Endodermal cell (in vitro differentiated cells): ENCODE measurements around the gene TRAF3IP3. TPM values are rescaled to one million over a fixed set of nuclear protein-coding genes. Genes with fewer than 3 reads are reported as not detected.

ENCODE experiments used
- DNase-seq: peaks from one replicate; pipeline ENCODE4 v3.0.0-alpha.2; 2017
- H3K27ac ChIP-seq: 2 replicates; pipeline ENCODE4 v1.5.1; 2013; ENCODE audit warnings: mild to moderate bottlenecking, low read depth, low read length, moderate library complexity
- H3K27me3 ChIP-seq: 2 replicates; pipeline ENCODE4 v1.6.1; 2013; ENCODE audit warnings: mild to moderate bottlenecking, low read length, moderate library complexity; ENCODE audit not compliant: insufficient read depth, control insufficient read depth, poor library complexity, severe bottlenecking
- H3K36me3 ChIP-seq: 2 replicates; pipeline ENCODE4 v1.7.0; 2013; ENCODE audit warnings: mild to moderate bottlenecking, low read length, moderate library complexity; ENCODE audit not compliant: control insufficient read depth, insufficient read depth
- H3K4me1 ChIP-seq: one replicate; pipeline ENCODE4 v1.7.0; 2013; ENCODE audit warnings: low read length; ENCODE audit not compliant: control insufficient read depth, insufficient read depth
- H3K4me3 ChIP-seq: 2 replicates; pipeline ENCODE4 v1.5.1; 2013; ENCODE audit warnings: mild to moderate bottlenecking, low read length, moderate library complexity
- H3K9ac ChIP-seq: 2 replicates; pipeline ENCODE4 v1.6.1; 2013; ENCODE audit warnings: mild to moderate bottlenecking, low read length, moderate library complexity; ENCODE audit not compliant: poor library complexity, severe bottlenecking; ENCODE audit errors: extremely low read depth
- H3K9me3 ChIP-seq: 2 replicates; pipeline ENCODE4 v1.6.1; 2013; ENCODE audit warnings: mild to moderate bottlenecking, low read length, moderate library complexity; ENCODE audit not compliant: control insufficient read depth
- H3K27ac Mint-ChIP-seq: 2 replicates; pipeline ENCODE4 v1.8.0; 2020; ENCODE audit warnings: mixed read lengths
- H3K27me3 Mint-ChIP-seq: 2 replicates; pipeline ENCODE4 v1.8.0; 2021; ENCODE audit warnings: mild to moderate bottlenecking, mixed read lengths; ENCODE audit not compliant: insufficient read depth
- H3K36me3 Mint-ChIP-seq: 2 replicates; pipeline ENCODE4 v1.8.0; 2020; ENCODE audit warnings: low read depth, mixed read lengths
- H3K4me1 Mint-ChIP-seq: 2 replicates; pipeline ENCODE4 v1.8.0; 2020; ENCODE audit warnings: mixed read lengths
- H3K4me3 Mint-ChIP-seq: 2 replicates; pipeline ENCODE4 v1.8.0; 2020; ENCODE audit warnings: mild to moderate bottlenecking, moderate library complexity, mixed read lengths
- H3K9me3 Mint-ChIP-seq: 2 replicates; pipeline ENCODE4 v1.8.0; 2020; ENCODE audit warnings: mild to moderate bottlenecking, mixed read lengths
- WGBS, 2 experiments: methylation state at CpG; one replicate each; pipeline versions ENCODE4 v1.1.5 to v1.1.7; 2013; ENCODE audit warnings: missing lambda C conversion rate in 2 of 2, mixed read lengths in 1 of 2; ENCODE audit not compliant: insufficient coverage in 1 of 2, insufficient read length in 1 of 2; 5-methylcytosine and 5-hydroxymethylcytosine counted together
- total RNA-seq, 2 donors: library from RNA; stranded (reverse); fragmentation: NEBNext Ultra II Directional in 1 of 2; extraction: Animal tissue kit (Norgen Biotek cat#: 25700) in 1 of 2; gene quantifications; 2 replicates in 1 of 2; 3 replicates in 1 of 2; pipeline ENCODE4 v1.2.1, GENCODE V29; 2021
- TF ChIP-seq, protein P1 (sequence below): fragments of 200-600 bp; sonication (generic); conservative IDR thresholded peaks from 2 replicates; pipeline ENCODE4 v1.5.0; 2021; ENCODE audit warnings: antibody characterized with exemption, mild to moderate bottlenecking

TRAF3IP3 gene
- total RNA-seq, 2 donors from 2014 or later, result not detected

DNA sequence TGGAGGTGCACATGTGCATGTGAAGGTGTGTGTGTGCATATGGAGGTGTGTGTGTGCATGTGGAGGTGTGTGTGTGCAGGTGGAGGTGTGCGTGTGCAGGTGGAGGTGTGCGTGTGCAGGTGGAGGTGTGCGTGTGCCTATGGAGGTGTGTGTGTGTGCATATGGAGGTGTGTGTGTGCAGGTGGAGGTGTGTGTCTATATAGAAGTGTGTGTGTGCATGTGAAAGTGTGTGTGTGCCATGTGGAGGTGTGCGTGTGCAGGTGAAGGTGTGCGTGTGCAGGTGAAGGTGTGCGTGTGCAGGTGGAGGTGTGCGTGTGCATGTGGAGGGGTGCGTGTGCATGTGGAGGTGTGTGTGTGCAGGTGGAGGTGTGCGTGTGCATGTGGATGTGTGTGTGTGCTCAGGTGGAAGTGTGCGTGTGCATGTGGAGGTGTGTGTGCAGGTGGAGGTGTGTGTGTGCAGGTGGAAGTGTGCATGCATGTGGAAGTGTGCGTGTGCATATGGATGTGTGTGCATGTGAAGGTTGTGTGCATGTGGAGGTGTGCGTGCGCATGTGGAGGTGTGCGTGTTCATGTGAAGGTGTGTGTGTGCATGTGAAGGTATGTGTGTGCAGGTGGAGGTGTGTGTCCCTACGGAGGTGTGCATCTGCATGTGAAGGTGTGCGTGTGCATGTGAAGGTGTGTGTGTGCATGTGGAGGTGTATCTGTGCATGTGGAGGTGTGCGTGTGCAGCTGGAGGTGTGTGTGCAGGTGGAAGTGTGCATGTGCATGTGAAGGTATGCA lies 15.0 kb downstream of the TRAF3IP3 start:
- no peak overlapping the region for H3K4me3 ChIP-seq
- no peaks in the 10 kb centered on the region for H3K36me3 ChIP-seq
- Mint-ChIP-seq H3K36me3 (no peaks in the 10 kb centered on the region), H3K27me3 (peaks cover 15% of the 10 kb centered on the region), H3K27ac (no peak overlapping the region), H3K9me3 (no peaks in the 10 kb centered on the region), H3K4me3 (no peak overlapping the region), H3K4me1 (peaks cover 4% of the 10 kb centered on the region)
- peaks cover 20% of the 10 kb centered on the region for H3K27me3 ChIP-seq
- WGBS, 2 experiments, result 87% methylated on average over 17 of the region's 17 CpGs; no CpG with 5 or more reads in 1 of the 2 experiments
- H3K27ac ChIP-seq, result no peak overlapping the region
- no peak for DNase-seq
- H3K4me1 ChIP-seq, result no peaks in the 10 kb centered on the region
- no peak overlapping the region for H3K9ac ChIP-seq
- TF ChIP-seq, protein P1, sequence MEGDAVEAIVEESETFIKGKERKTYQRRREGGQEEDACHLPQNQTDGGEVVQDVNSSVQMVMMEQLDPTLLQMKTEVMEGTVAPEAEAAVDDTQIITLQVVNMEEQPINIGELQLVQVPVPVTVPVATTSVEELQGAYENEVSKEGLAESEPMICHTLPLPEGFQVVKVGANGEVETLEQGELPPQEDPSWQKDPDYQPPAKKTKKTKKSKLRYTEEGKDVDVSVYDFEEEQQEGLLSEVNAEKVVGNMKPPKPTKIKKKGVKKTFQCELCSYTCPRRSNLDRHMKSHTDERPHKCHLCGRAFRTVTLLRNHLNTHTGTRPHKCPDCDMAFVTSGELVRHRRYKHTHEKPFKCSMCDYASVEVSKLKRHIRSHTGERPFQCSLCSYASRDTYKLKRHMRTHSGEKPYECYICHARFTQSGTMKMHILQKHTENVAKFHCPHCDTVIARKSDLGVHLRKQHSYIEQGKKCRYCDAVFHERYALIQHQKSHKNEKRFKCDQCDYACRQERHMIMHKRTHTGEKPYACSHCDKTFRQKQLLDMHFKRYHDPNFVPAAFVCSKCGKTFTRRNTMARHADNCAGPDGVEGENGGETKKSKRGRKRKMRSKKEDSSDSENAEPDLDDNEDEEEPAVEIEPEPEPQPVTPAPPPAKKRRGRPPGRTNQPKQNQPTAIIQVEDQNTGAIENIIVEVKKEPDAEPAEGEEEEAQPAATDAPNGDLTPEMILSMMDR, result no peak
- H3K9me3 ChIP-seq, result no peaks in the 10 kb centered on the region

DNA sequence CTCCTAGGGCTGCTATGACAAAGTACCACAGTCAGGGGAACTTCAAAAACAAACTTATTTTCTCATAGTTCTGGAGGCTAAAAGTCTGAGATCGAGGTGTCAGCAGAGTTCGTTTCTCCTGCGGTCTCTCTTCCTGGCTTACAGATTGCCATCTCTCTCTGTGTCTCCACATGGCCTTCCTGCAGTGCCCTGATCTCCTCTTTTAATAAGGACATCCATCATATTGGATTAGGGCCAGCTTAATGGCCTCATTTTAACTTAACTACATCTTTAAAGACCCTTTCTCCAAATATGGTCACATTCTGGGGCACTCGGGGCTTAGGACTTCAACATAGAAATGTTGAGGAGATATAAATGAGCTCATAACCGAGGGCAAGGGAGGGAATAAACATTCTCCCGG lies 16.3 kb downstream of the TRAF3IP3 start:
- Mint-ChIP-seq H3K27ac (no peak overlapping the region), H3K27me3 (peaks cover 15% of the 10 kb centered on the region), H3K4me3 (no peak overlapping the region), H3K9me3 (no peaks in the 10 kb centered on the region), H3K4me1 (peaks cover 4% of the 10 kb centered on the region), H3K36me3 (no peaks in the 10 kb centered on the region)
- Histone ChIP-seq H3K27ac (no peak overlapping the region), H3K9me3 (no peaks in the 10 kb centered on the region), H3K9ac (no peak overlapping the region), H3K4me3 (no peak overlapping the region), H3K27me3 (peaks cover 20% of the 10 kb centered on the region), H3K36me3 (no peaks in the 10 kb centered on the region), H3K4me1 (no peaks in the 10 kb centered on the region)
- TF ChIP-seq, protein P1, result no peak
- no peak for DNase-seq
- WGBS, 2 experiments, result 82 to 91% methylated on average over 5 to 6 of the region's 6 CpGs

DNA sequence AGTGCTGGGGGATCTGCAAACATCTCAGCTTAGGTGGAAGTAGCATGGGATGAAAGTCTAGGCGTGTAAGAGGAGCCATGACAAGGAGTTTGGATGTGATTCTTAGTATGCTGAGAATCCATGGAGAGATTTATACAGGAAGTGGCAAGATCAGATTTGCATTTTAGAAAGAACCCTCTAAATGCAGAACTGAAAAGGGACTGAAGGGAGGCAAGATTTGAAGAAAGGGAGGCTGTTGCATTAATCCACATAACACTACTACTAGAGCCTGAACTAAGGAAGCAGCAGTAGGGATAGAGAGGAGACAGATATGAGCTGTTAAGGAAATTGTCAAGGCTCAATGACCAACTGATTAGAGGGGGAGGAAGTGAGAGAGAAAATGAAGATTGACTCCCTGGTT lies 18.7 kb downstream of the TRAF3IP3 start:
- peaks cover 15% of the 10 kb centered on the region for H3K27me3 Mint-ChIP-seq
- no peak overlapping the region for H3K4me3 Mint-ChIP-seq

More for the DNA sequence above, 18.7 kb downstream of the TRAF3IP3 start:
- Histone ChIP-seq H3K4me3 (no peak overlapping the region), H3K9me3 (no peaks in the 10 kb centered on the region), H3K27me3 (peaks cover 20% of the 10 kb centered on the region), H3K9ac (no peak overlapping the region), H3K4me1 (no peaks in the 10 kb centered on the region), H3K36me3 (no peaks in the 10 kb centered on the region), H3K27ac (no peak overlapping the region)
- Mint-ChIP-seq H3K4me1 (no peaks in the 10 kb centered on the region), H3K36me3 (no peaks in the 10 kb centered on the region), H3K9me3 (no peaks in the 10 kb centered on the region), H3K27ac (no peak overlapping the region)
- TF ChIP-seq, protein P1, result no peak
- no peak for DNase-seq
- 80 to 88% methylated on average over 1 of the region's 1 CpG for WGBS, 2 experiments
